ENCODE measurements around the gene CXCL10. TPM values are rescaled to one million over a fixed set of nuclear protein-coding genes. Genes with fewer than 3 reads are reported as not detected.

The CXCL10 gene
- total RNA-seq = 3.4 TPM in 1 of 2 replicates, not detected in the other

DNA sequence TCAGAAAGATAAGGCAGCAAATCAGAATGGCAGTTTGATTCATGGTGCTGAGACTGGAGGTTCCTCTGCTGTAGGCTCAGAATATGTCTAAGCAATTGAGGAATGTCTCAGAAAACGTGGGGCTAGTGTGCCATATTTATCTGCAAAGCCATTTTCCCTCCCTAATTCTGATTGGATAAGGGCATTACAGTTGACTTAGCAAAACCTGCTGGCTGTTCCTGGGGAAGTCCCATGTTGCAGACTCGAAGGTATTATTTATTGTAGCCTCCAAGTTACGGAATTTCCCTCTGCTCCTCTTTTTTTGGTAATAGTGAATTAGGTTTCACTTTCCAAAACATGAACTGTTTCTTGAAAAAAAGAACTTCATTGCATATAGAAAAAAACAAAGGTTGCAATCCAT lies at the start of gene CXCL10:
Gene CXCL10 (minus strand): TSS at position 109 of the 400 bp plus-strand sequence. CDS start 66 bp downstream, at position 43.

DNA sequence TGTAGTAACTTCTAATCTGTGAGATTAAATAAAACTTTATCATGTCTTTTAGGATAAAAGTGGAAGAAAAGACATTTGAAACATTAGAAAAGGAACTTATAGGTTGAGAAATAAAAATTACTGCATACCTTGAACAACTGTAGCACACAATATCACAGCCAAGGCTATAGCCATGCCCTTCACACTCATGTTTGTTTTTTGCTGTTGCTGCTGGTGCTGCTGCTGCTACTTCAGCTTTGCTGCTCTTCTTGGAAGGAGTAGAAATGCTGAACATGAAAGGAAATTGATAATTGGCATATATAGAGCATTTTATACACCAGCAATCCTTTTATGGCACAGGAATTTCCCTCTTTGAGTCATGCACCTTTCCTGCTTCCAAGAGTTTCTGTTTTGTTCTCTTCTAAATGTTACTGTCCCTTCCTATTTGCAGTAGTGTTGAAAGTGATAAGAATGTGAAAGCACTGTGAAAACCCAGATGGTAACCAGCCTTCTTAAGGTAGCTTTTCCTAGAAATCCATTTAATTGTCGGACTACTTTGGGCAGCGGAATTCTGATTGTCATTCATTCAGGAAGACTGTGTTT lies 12.6 kb upstream of the CXCL10 start, which contains the start of gene CXCL11:
Gene CXCL11 (minus strand): TSS at position 272 of the 582 bp plus-strand sequence. CDS start 83 bp downstream, at position 189.

DNA sequence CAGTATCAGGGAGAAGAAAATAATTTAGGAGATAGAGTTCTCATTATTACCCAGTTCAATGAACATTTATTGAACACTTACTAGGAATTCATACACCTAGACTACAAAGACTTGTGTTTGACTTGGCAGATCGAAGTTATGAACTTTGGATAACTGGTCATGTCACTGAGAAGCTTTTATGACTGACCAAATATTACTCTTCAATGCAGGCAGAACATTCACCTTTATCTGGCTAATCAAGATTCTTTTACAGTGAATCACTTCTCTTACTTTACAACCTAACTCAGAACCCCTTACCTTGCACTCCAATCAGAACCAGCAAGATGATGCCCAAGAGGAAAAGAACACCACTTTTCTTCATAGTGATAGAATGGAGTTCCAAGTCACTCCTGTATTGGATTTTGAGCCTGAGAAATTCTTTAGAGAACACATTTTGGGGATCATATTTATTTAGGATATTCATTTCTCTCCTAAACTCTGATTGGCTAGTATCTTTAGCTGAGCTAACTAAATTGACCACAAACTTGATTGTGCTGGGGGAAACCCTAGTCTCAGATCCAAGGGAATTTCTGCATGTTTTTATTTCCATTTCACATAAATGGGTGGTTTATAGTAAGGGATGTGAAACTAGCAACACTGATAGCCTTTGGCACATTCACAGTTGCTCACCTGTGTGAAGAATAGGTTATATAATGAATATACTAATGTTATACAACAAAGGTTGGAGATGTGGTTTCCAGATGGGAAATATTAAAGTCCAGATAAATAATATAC lies 16.0 kb downstream of the CXCL10 start, which contains the start of gene CXCL9:
Gene CXCL9 (minus strand): TSS at position 421 of the 774 bp plus-strand sequence. CDS start 60 bp downstream, at position 361.

Other genes starting within 250 kb of the CXCL10 start
- gene PPEF2, start 121.0 kb downstream of the CXCL10 start, total RNA-seq = not detected in 2 replicates
- 23.5 and 57.5 TPM in 2 replicates for gene NAAA, start 82.5 kb downstream of the CXCL10 start, total RNA-seq
- 16.0 and 26.2 TPM in 2 replicates for gene SDAD1, start 32.6 kb downstream of the CXCL10 start, total RNA-seq
- not detected in 2 replicates for gene CXCL9, start 16.0 kb downstream of the CXCL10 start, total RNA-seq
- 1.0 TPM in 1 of 2 replicates, not detected in the other for gene CXCL11, start 12.6 kb upstream of the CXCL10 start, total RNA-seq
- gene ART3, start 51.2 kb upstream of the CXCL10 start, total RNA-seq = 1.0 TPM in 1 of 2 replicates, not detected in the other
- gene NUP54, start 124.9 kb upstream of the CXCL10 start, total RNA-seq = 41.6 and 42.0 TPM in 2 replicates
- 122 and 254 TPM in 2 replicates for gene SCARB2, start 190.3 kb upstream of the CXCL10 start, total RNA-seq
- gene FAM47E, start 228.2 kb upstream of the CXCL10 start, total RNA-seq = 2.1 TPM in 1 of 2 replicates, not detected in the other

Data from epithelial cell of alveolus of lung (primary cell).